GM19239 (cell line): Measurements from ENCODE around the gene KANK4.

Experiments
- DNase-seq: peaks from one replicate; pipeline ENCODE4 v3.0.0; 2011; ENCODE audit warnings: low spot score; ENCODE audit not compliant: insufficient read length
- FAIRE-seq: peaks from 2 replicates; lab custom pipeline; 2011; peaks lifted over from hg19 to GRCh38; lab: Jason Lieb, UNC

KANK4 gene

GRCh38 chr1:62318756-62319544 is at the start of gene KANK4:
TSS of gene KANK4 (minus strand) at chr1:62319434. CDS start at chr1:62281564, 37,870 bp downstream.
- DNase-seq (no peak), FAIRE-seq (no peak)

- FAIRE-seq, result no peak
- DNase-seq, result no peak
Observed at GRCh38 chr1:62368989-62369388, 49.8 kb upstream of the KANK4 start.

- DNase-seq, result no peak
- FAIRE-seq, result no peak
Observed at GRCh38 chr1:62367005-62367557, 47.8 kb upstream of the KANK4 start.

- DNase-seq (no peak), FAIRE-seq (no peak)
Observed at GRCh38 chr1:62364721-62365120, 45.5 kb upstream of the KANK4 start.

GRCh38 chr1:62362926-62363325 is 43.7 kb upstream of the KANK4 start:
- FAIRE-seq (no peak), DNase-seq (no peak)

- FAIRE-seq, result no peak
- no peak for DNase-seq
Observed at GRCh38 chr1:62362061-62362917, 43.1 kb upstream of the KANK4 start.

- FAIRE-seq (no peak), DNase-seq (no peak)
Observed at GRCh38 chr1:62361431-62361830, 42.2 kb upstream of the KANK4 start.

GRCh38 chr1:62358665-62359373 is 39.6 kb upstream of the KANK4 start:
- FAIRE-seq (no peak), DNase-seq (no peak)

GRCh38 chr1:62357916-62358315 is 38.7 kb upstream of the KANK4 start:
- FAIRE-seq (no peak), DNase-seq (no peak)

GRCh38 chr1:62356257-62356835 is 37.1 kb upstream of the KANK4 start:
- FAIRE-seq, result no peak
- no peak for DNase-seq

GRCh38 chr1:62355095-62355494 is 35.9 kb upstream of the KANK4 start:
- FAIRE-seq, result no peak

GRCh38 chr1:62353853-62354252 is 34.6 kb upstream of the KANK4 start:
- FAIRE-seq, result no peak

More at GRCh38 chr1:62355095-62355494, 35.9 kb upstream of the KANK4 start:
- no peak for DNase-seq

GRCh38 chr1:62352387-62352786 is 33.2 kb upstream of the KANK4 start:
- DNase-seq, result no peak
- no peak for FAIRE-seq

More at GRCh38 chr1:62353853-62354252, 34.6 kb upstream of the KANK4 start:
- DNase-seq, result no peak

- DNase-seq, result no peak
- FAIRE-seq, result no peak
Observed at GRCh38 chr1:62349470-62350233, 30.4 kb upstream of the KANK4 start.

- DNase-seq (no peak), FAIRE-seq (no peak)
Observed at GRCh38 chr1:62346886-62347285, 27.7 kb upstream of the KANK4 start.

GRCh38 chr1:62343911-62344310 is 24.7 kb upstream of the KANK4 start:
- DNase-seq, result no peak

GRCh38 chr1:62342270-62342669 is 23.0 kb upstream of the KANK4 start:
- DNase-seq (no peak), FAIRE-seq (no peak)

More at GRCh38 chr1:62343911-62344310, 24.7 kb upstream of the KANK4 start:
- FAIRE-seq, result no peak

- DNase-seq (no peak), FAIRE-seq (no peak)
Observed at GRCh38 chr1:62341615-62342014, 22.4 kb upstream of the KANK4 start.

GRCh38 chr1:62341089-62341488 is 21.9 kb upstream of the KANK4 start:
- FAIRE-seq (no peak), DNase-seq (no peak)
